Measurements from ENCODE around the gene SPA17.

- TF ChIP-seq CTCF (IDR thresholded peaks at IDR 0.05; ENCODE audit: control extremely low read depth in 1 of 3, insufficient read depth in 1 of 3, low read depth in 1 of 3, low read length in 3 of 3) (peak; percentile 14 to 27 (median 20); a peak in 3 of 4 replicates), TEAD4 (IDR thresholded peaks at IDR 0.05; ENCODE audit: low read depth, low read length) (no peak), CEBPB (IDR thresholded peaks at IDR 0.05; ENCODE audit: low read depth, low read length) (no peak), EZH2 (IDR thresholded peaks at IDR 0.05; ENCODE audit: low read depth, low read length, severe bottlenecking) (peak; percentile 76), MAX (IDR thresholded peaks at IDR 0.05) (no peak), POLR2A (IDR thresholded peaks at IDR 0.05; ENCODE audit: control extremely low read depth in 1 of 2, low read depth in 2 of 2, low read length in 2 of 2) (no peak), USF2 (IDR thresholded peaks at IDR 0.05; ENCODE audit: low read length) (no peak), POU5F1 (IDR thresholded peaks at IDR 0.05; ENCODE audit: low read depth, low read length) (no peak)
Measured at GRCh38 chr11:124740277-124740882, 66.7 kb downstream of the SPA17 start.

Measured in H1 (cell line).